Ishikawa (cell line): Measurements from ENCODE around the gene LIN28B.

Source experiments
- CEBPB ChIP-seq: IDR thresholded peaks from 2 replicates; pipeline ENCODE4 v1.6.1; 2012
- CREB1 ChIP-seq: IDR thresholded peaks from 2 replicates; pipeline ENCODE4 v1.6.1; 2012; ENCODE audit warnings: low read depth
- EGR1 ChIP-seq: IDR thresholded peaks from 2 replicates; pipeline ENCODE4 v1.6.1; 2012
- EP300 ChIP-seq: IDR thresholded peaks from 2 replicates; pipeline ENCODE4 v1.6.1; 2012; ENCODE audit warnings: borderline replicate concordance
- FOXM1 ChIP-seq: IDR thresholded peaks from 2 replicates; pipeline ENCODE4 v1.6.1; 2012; ENCODE audit warnings: low read depth, borderline replicate concordance
- MAX ChIP-seq: IDR thresholded peaks from 2 replicates; pipeline ENCODE4 v1.6.1; 2012
- NFIC ChIP-seq: IDR thresholded peaks from 2 replicates; pipeline ENCODE4 v1.6.1; 2012
- RAD21 ChIP-seq: IDR thresholded peaks from 2 replicates; pipeline ENCODE4 v1.6.1; 2012; ENCODE audit warnings: low read depth
- REST ChIP-seq: IDR thresholded peaks from 2 replicates; pipeline ENCODE4 v1.6.1; 2012; ENCODE audit warnings: low read depth, mild to moderate bottlenecking
- TAF1 ChIP-seq: IDR thresholded peaks from 2 replicates; pipeline ENCODE4 v1.6.1; 2012; ENCODE audit warnings: low read depth, mild to moderate bottlenecking
- TCF12 ChIP-seq: IDR thresholded peaks from 2 replicates; pipeline ENCODE4 v1.6.1; 2012; ENCODE audit warnings: low read depth
- TEAD4 ChIP-seq: IDR thresholded peaks from 2 replicates; pipeline ENCODE4 v1.6.1; 2012
- USF1 ChIP-seq: IDR thresholded peaks from 2 replicates; pipeline ENCODE4 v1.6.1; 2012
- YY1 ChIP-seq: IDR thresholded peaks from 2 replicates; pipeline ENCODE4 v1.6.1; 2012; ENCODE audit warnings: low read depth
- ZBTB7A ChIP-seq: IDR thresholded peaks from 2 replicates; pipeline ENCODE4 v1.6.1; 2012; ENCODE audit warnings: low read depth

The LIN28B gene

GRCh38 chr6:105024803-105025202 is 67.9 kb downstream of the LIN28B start:
- TF ChIP-seq EP300 (no peak), RAD21 (no peak), FOXM1 (no peak), ZBTB7A (no peak), YY1 (no peak), CREB1 (no peak), NFIC (no peak), USF1 (no peak), TEAD4 (no peak), REST (no peak), TCF12 (no peak), CEBPB (no peak), EGR1 (no peak), TAF1 (no peak), MAX (no peak)

GRCh38 chr6:105028898-105029297 is 72.0 kb downstream of the LIN28B start:
- TF ChIP-seq TCF12 (no peak), TAF1 (no peak), YY1 (no peak), EGR1 (no peak), RAD21 (no peak), TEAD4 (no peak), USF1 (no peak), EP300 (no peak), NFIC (no peak), MAX (no peak), FOXM1 (no peak), CEBPB (no peak), REST (no peak)

GRCh38 chr6:105029581-105029980 is 72.7 kb downstream of the LIN28B start:
- TF ChIP-seq REST (no peak), NFIC (no peak), USF1 (no peak), ZBTB7A (no peak), RAD21 (no peak), FOXM1 (no peak), EP300 (no peak), EGR1 (no peak), TAF1 (no peak), CEBPB (no peak), MAX (no peak), TCF12 (no peak), CREB1 (no peak), YY1 (no peak), TEAD4 (no peak)

GRCh38 chr6:105034470-105034869 is 77.6 kb downstream of the LIN28B start:
- no peak for TF ChIP-seq CEBPB
- TF ChIP-seq CREB1, result no peak
- no peak for TF ChIP-seq REST
- TF ChIP-seq FOXM1, result no peak
- no peak for TF ChIP-seq TAF1
- no peak for TF ChIP-seq RAD21
- TF ChIP-seq YY1, result no peak
- TF ChIP-seq MAX, result no peak
- no peak for TF ChIP-seq EP300
- TF ChIP-seq USF1, result no peak
- TF ChIP-seq TEAD4, result no peak
- TF ChIP-seq TCF12, result no peak
- TF ChIP-seq NFIC, result no peak
- no peak for TF ChIP-seq EGR1
- no peak for TF ChIP-seq ZBTB7A
